Right lobe of liver (tissue), 4 donors: ENCODE measurements around the gene ZNF418.

Experiments used
- POLR2A ChIP-seq: fragments of 450-650 bp; IDR thresholded peaks from one replicate; pipeline ENCODE4 v1.6.1; 2017; ENCODE audit warnings: antibody characterized with exemption, mild to moderate bottlenecking
- TF ChIP-seq, protein P1 (sequence below), 4 donors: fragments of 200-600 bp in 3 of 4; fragments of 450-650 bp in 1 of 4; IDR thresholded peaks; one replicate each; pipeline versions ENCODE4 v1.5.1 to v1.8.0; 2016 to 2022; ENCODE audit warnings: antibody characterized with exemption in 4 of 4, mild to moderate bottlenecking in 2 of 4
- donor health status: DM: no; HTN: no; CAD: no.
- donor health status: DM: no; HTN: no; CAD: no.
- donor health status: DM: no; HTN: yes; CAD: no.

DNA sequence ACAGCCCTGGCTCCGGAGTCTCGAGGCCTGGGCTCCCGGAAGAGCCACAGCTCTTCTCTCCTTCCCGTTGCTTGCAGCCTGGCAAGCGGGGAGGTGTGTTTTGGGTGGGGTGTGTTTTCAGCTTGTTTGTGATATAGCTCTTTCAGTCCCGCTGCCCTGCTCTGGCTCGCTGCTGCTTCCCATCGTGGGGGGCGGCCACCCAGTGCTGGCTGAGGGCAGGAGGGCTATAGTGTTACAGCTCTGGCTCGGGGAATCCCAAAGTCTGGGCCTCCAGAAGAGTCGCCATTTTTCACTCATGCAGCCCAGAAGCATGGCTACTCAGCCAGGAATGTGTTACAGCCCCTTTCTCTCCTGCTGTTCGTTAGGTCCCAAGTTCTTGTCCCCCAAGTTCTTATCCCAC lies 14.5 kb upstream of the ZNF418 start:
- TF ChIP-seq, protein P1, sequence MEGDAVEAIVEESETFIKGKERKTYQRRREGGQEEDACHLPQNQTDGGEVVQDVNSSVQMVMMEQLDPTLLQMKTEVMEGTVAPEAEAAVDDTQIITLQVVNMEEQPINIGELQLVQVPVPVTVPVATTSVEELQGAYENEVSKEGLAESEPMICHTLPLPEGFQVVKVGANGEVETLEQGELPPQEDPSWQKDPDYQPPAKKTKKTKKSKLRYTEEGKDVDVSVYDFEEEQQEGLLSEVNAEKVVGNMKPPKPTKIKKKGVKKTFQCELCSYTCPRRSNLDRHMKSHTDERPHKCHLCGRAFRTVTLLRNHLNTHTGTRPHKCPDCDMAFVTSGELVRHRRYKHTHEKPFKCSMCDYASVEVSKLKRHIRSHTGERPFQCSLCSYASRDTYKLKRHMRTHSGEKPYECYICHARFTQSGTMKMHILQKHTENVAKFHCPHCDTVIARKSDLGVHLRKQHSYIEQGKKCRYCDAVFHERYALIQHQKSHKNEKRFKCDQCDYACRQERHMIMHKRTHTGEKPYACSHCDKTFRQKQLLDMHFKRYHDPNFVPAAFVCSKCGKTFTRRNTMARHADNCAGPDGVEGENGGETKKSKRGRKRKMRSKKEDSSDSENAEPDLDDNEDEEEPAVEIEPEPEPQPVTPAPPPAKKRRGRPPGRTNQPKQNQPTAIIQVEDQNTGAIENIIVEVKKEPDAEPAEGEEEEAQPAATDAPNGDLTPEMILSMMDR (IDR thresholded peaks at IDR 0.05), result no peak
- TF ChIP-seq POLR2A, result no peak
